Stimulated activated CD4-positive, alpha-beta T cell treated with anti-CD3 and anti-CD28 coated beads, TNF-alpha, amount 100 ng/mL, for 4 hours (primary cell): ENCODE measurements around the gene DHX16.

Experiments
- DNase-seq, 3 experiments: peaks; one replicate each; pipeline ENCODE4 v3.0.0-alpha.2; 2020; ENCODE audit warnings: low read depth in 3 of 3

The DHX16 gene

DNA sequence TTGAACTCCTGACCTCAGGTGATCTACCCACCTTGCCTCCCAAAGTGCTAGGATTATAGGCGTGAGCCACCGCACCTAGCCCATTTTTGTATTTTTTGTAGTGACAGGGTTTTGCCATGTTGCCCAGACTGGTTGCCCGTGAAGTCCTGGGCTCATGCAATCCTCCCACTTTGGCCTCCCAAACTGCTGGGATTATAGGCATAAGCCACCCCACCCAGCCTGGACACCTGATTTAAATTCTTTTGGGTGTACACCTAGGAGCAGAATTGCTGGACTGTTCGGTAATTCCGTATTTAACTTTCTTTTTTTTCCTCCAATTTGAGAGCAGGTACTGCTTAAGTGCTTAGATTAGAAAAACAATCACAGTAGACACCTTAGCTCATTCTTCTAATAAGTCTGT, 23.6 kb upstream of the DHX16 start:
- DNase-seq: no peak

DNA sequence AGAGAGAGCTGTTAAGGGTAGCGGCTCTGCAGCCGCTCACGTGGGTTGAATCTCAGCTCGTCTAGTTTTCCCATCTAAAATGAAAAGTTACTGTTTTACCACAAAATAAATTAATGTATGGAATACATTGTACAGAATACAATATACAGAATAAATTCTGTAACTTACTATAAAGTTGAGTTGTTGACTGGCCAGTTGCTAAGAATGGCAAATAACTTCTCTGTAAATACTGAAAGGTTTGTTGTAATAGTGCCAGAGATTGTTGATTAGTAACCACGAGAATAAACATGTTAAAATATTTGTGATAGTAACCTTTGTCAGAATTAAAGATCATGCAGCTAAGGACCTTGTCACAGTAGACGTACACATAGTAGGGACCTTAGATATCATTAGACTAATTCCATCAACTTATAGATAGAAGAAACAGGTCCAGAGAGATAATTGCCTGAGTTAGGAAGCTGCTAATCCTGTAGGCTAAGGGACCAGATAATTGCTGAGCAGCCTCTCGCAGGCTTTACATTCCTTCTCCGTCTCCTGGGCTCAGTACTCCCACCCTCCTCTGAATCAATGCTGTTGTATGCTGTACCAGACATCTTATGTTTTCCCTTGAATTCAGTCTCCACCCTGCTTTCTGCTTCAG, 18.5 kb upstream of the DHX16 start:
- DNase-seq: no peak

DNA sequence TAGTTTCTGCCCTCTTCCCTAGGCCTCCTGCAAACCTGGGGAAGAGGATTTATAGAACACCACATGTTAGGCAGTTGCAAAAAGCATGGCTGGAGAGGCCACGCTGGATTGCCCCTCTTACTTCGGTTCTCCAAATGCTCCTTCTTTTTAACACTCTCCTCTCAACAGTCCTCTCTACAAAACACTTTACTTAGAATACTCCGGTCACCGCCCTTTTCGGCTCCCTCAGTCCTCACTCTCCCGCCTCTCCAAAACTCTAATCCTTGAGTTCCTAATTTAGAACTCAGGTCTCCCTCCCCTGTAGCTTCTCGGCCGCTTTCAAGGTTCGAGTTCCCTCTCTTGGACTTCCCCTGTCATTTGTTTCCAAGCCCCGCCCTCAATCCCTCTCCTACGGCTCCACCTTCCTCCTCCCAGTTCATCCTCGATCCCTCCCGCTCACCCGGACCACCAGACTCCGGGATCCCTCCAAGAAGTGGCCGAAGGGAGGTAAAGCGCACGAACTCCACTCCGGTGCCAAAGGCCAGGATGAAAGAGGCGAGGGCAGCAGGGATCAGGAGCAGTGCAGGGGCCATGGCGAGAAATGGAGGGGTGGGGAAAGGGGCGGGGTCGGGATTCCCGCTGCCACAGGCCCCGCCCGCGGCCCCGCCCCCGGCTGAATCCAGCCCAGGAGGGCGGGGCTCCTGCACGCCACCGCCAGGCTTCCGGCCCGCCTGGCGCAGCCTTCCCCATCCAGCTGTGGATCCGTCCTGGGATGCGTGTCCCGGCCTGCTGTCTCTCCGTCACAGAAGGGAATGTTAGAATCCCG, 17.8 kb upstream of the DHX16 start, which contains the start of gene NRM:
Gene NRM (minus strand): TSS at position 582 of the 805 bp plus-strand sequence. CDS start 10 bp downstream, at position 572.
- peak; percentile 55 to 72 (median 61) for DNase-seq

DNA sequence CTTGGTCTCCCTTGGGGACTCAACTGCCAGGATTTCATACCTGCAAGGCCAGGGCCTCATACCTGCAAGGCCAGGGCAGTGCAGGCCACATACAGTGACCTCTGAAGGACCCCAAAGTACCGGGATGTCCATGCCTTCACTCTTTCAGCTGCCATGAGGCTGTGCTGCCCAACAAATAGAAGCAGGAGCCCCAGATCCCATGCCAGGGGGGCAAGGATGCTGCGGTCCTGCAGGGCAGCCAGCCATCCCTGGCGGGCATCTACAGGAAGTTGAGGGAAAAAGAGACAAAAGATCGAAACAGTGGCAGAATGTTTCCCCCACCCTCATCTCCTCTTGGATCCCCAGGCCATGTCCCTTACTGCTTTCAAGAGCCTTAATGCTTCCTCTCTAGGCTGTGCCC, 17.2 kb upstream of the DHX16 start:
- no peak for DNase-seq

DNA sequence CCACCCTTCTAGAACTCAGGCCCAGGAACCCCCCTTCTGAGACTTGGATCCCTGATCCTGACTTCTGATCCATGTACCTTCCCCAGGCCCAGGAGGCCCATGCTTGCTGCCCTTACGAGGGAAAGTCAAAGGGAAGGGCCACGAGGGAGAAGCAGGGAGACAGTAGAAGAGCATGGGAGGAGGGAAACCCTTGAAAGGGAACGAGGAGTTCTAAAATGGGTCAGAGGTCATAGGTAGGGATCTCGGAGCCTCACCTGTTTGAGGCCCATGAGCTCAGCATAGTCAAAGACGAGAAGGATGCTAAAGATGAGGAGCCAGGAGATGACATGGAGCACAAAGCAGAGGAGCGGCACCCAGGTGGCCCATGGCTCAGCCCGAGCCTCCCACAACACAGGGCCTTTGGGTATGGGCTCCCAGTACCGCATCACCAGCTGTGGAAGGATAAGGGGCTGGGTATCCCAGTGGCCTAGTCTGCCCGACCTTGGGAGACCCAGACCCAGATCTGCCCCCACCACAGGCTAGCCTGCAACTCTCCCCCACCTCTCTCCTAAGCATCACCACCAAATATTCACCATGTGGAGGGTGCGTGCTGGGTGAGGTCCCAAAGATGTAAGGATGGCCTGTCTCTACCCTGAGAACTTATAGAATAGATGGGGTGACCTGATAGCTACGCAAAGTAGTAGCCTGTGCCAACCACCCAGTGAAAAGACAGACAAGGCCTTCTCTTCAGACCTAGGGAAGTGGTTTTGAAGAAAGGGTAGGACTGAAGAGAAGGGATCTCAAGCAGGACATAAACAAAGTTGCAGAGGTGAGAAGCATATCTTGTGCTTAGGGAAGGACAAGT, 16.4 kb upstream of the DHX16 start:
- no peak for DNase-seq

DNA sequence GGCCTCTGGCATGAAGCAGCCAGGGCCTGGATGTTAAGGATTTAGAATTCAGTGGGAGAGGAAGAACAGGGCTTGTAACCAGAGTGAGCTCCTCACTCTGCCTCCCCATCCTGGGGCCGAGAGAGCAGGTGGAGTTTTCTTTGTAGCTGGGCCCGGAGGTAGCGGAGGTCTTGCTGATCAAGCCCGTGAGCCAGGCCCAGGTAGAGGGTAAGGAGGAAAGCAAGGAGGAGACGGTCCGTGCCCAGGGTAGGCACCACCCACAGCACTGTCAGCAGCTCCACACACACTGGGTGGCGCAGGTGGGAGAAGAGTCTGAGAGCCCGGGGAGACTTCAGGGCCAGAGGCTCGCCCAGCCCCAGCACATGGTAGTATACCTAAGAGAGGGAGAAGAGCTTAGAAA, 15.8 kb upstream of the DHX16 start:
- no peak for DNase-seq

DNA sequence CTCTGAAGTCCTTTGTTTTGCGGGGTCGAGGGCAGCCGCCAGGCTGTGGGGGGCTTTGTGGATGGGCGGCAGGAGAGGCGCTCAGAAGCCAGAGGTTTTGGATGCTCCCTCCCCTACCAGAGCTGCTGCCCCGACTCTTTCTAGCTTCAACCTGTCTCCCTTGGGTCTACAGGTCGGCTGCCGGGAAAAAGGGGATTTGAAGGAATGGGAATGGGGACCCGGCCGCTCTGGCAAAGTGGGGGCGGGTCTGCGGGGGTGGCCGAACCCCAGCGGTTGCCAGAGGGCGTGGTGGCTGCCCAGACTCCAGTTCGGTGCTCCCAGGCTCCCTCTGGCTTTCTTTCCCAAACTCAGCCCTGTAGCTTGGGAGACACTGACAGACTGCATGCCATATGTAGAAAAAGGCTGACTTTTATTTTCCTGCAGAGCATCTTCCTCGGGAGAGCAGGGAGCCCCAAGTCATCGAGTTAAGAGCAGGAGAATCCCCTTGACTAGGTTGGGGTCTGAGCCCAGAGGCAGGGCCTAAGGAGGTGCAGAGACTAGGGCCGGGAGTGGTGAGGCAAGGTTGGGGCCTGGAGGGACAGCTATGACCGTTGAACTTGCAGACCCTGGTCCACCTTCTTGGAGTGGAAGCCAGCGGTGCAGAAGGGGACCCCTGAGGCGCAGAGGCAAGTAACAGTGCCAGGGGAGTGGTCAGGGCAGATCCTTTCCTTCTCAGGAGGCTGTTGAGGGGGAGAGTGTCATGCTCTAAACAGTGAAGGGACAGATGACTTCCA, 15.0 kb upstream of the DHX16 start:
- DNase-seq: no peak

DNA sequence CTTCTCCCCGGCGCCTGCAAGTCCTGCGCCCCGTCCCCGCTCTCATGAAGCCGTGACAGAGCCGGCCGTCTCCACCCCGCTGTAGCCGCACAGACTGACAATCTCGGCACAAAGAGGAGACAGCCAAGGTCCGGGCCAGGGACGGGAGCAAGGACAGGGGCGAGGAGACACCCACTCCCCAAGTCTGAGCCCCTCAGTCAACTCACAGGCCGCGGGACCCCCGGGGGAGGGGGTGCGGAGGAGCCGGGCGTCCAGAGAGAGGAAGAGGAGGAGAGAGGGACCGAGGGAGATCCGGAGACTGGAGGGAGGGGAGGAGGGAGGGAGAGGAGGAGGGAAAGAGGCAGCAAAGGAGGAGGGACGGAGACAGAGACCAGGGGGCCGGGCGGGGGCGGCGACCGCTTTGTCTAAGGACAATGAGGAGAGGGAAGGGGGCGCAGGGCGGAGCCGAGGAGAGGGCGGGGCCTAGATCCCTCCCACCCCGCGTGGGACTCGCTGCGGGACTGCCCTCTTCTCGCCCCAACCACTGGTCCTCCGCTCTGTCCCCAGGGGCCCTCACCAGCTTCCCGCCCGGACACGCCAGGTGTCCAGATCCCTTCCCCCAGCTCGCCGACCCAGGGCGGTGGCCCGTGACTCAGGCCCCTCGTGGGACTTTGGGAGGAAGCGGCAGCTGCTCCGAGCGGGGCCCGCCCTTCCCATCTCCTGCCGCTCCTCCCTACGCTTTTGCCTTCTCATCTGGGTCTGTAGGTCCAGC, 14.3 kb upstream of the DHX16 start:
- peak; percentile 66 to 83 (median 73) for DNase-seq

DNA sequence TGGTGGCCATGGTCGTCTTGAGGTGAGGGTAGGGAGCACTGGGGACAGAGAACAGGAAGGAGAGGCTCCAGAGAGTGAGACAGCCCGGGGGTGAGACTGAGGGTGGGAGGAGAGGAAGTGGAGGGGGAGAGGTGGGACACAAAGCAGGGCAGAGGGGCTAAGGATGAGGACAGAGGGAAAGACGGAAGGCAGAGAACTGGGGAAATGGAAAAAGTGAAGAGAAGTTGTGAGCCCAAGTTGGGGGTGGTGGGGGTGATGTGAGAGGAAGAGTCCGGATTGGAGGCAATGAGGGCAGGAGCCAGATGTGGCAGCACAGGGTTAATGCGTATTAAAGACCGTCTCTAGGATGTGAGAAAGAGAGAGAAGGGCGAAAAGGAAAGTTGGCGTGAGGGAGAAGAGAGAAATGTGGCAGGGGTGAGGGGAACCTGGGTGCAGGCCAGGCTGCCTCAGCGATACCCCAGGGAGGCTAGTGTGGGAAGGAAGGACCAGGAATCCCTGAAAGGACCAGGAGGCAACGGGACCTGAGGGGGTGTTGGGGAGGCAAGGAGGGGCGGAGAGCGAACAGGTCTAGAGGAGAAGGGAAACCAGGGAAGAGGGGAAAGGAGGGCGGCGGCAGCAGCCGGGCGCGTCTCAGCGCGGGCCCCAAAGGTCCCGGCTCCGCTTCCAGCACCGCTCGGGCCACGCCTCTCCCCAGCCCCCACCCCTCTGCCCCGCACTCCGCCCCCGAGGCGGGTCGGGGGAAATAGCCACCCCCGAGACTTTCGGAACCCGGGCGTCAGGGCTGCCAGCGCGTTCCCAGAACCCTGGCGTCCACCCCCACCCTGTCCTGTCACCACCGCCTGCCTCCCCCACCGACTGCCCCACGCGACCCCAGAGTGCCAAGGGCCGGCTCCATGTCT, 13.5 kb upstream of the DHX16 start, which contains the start of gene PPP1R18:
Gene PPP1R18 (minus strand): TSS at position 637 of the 899 bp plus-strand sequence. CDS start 627 bp downstream, at position 10.
- DNase-seq: peak; percentile 79 to 84 (median 81)

DNA sequence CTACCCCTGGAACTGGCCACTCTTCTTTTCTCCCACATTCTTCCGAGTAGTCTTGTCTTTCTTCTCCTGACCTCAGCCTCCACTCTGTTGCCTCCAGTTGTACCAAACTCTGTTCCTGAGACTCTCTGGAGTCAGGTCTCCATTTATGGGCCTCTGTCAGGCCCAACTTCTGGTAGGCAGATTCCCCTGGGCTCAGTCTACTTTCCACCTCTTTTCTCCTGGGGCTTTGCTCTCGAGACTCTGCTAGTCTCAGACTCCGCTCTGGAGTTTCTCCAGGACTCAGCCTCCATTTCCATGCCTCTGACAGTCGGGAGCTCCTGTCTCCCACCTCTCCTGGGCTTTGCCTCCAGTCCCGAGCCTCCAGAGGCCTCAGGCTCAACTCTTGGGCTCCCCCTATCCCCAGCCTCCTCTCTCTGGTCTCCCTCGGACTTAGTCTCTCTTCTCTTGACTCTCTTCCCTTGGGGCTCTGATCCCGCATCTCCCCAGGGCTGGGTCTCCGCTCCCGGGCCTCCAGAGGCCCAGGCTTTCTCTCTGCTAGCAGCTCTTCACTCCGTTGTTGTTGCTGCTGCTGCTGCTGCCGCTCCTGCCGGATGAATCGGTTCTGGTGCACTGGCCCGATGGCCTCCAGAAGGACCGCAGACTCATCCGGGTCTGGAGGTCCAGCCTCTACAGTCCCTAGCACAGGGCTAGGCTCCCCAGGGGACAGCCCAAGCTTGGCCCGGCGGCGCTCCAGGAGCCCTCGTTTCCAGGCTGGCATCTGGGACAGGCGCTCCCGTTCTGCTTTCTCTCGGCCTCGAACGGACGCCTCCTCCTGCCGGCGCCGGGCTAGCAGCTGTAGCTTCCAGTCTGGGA, 12.6 kb upstream of the DHX16 start:
- no peak for DNase-seq

DNA sequence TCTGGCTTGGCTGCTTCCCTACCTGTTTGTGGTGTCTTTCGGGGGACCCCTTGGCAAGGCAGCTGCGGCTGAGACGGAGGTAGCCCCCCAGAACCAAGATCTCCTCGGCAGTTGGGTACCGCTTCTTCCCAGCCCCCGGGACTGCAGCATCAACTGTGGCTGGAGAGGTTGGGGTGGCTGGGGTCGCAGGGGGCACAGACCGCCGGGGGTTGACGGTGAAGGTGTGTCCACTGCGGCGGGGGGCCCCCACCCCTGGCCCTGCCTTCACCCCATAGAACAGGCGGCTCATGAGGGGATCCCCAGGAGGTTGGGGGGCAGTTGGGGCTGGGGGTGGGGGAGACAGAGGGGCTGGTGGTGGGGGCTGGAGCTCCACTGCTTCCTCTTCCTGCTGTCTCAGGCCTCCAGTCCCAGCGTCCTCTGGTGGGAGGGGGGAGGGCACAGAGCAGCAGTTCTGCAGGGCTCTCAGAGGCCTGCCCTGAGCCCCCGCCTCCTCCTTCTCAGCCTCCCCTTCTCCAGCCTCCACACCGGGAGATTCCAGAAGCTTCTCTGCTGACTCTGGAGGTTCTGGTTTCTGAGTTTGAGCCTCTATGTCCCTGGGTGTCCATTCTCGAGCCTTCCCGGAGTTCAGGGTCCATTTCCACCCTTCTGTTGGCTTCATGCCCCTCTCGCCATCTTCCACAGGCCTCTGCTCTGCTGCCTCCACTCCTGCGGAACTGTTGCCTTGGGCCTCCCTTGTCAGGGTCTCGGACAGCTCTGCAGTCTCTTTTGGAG, 11.8 kb upstream of the DHX16 start:
- DNase-seq: no peak

DNA sequence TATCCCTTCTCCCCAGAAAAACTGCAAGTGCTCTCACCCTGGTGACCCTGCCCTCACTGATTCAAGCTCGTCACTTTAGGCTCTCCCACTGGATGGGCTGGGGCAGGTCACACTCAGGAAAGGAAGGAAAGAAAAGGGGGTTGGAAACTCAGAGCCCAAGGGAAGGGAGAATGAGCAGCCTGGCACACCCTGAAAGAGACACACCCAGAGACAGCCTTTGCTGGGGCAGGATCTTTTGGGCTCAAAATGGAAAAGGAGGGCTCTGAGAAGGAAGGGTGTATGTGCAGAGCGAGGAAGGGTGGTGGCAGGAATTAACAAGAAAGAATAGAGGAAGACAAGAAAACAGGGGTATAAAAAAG, 11.2 kb upstream of the DHX16 start:
- no peak for DNase-seq

DNA sequence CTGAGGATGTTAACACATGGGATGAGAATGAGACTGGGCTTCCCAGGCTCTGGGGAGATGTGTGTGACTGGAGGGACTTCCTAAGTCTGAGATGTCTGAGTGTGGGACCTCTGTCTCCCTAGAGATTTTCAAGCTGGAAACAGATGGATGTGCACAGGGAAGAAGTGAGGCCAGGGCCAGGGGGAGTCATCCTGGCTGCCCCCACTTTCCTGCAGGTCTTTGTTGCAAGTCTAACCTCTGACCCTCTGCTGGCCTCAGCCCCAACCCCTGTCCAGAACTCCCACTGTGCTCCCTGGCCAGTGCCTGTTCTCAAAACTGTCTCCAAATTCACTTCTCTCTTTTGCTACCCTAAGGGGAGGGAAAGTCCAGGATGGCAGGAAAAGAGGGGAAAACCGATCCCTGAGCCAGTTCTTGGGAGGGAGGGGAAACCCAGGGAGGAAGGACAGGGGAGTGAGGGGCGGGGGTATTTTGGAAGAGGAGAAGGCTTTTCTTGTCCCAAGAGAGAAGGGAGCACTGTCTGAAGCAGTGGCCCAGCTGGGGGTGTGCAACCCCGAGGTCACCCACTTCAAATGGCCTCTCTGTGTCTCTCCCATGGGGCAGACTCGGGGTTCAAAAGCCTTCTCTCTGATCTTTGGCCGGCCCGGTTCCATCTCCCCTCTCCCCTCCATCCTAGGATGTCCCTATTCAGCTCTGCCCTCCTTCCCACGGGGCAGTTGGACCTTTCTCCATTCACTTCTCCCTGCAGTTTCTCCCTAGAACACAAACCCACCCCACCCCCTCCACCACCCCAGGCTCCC, 10.6 kb upstream of the DHX16 start:
- DNase-seq: no peak

DNA sequence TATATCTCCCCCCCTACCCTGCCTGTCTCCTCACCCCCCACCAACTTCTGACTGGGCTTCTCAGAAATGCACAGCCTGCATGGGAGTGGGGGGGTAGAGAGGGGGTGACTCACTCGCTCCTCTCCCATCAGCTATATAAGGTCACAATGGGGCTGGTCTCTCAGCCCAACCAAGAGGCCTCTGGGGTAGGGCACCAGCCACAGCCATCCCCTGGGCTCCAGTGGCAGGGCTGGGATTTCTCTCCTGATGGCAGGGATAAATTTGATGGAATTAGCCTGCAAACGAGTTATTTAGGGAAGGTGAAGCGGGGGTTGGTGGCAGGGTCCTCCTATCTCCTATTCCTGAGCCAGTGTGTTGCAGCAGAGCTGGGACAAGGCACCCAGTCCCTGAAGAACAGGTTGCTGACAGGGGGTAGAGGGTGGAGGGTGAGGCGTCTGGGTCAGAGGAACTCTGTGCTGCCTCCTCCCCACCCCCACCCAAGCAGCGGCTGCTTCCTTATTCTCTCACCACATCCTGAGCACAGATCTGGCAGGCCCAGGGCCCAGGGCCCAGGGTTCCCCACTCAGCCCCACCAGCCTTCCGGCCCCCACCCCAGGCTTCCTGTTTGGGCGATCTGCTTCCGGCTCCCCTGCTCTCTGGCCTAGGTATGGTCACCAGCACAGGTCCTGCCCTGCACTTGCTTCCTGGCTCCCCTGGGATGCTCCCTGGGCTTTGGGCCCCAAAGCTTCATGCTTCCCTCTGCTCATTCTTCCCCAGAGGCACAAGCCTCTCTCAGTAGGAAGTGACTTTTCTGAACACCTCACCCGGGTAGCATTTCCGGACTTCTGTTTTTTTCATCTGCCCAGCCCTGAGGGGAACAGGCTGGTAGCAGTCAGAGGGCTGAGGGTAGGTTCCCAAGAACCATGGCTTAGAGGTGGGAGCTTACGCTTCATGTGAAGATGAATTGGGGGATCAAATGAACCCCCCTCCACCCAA, 9.6 kb upstream of the DHX16 start:
- peak; percentile 68 to 81 (median 76) for DNase-seq

DNA sequence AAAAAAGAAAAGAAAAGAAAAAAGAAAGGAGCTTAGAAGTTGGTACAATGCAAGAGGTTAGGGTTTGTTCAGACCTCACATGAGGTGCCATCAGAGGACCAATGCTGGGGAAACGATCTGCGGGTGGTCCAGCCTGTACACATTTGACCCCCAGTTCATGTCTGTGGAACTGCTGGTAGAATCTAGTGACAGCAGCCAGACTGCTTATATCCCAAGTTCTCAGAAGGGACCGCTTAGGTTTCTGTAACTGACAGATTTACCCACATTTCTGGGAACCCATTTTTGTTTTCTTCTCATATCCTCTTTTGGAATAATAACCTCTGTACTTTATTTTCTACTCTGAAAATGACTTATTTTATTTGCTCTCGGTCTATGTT, 8.9 kb upstream of the DHX16 start:
- no peak for DNase-seq
